ENCODE data around the gene TREX2. TPM values are rescaled to one million over a fixed set of nuclear protein-coding genes. Genes with fewer than 3 reads are reported as not detected.
"Not testable (repeated sequence)": the region's sequence is repeated elsewhere in the genome, so short reads cannot be mapped to it uniquely, and the experiment has no call there.

The TREX2 gene
- total and polyA plus RNA-seq, 2 donors (not counting 1 experiment from before 2014, with no cell fraction given) = 3.3 to 3.8 TPM

GRCh38 chrX:153405426-153405825 lies 40.4 kb downstream of the TREX2 start:
- intact Hi-C loops (cut with micrococcal nuclease) = no loop called here

GRCh38 chrX:153404333-153404732 lies 41.5 kb downstream of the TREX2 start:
- DNase-seq; POLR2A ChIA-PET; H3K36me3 ChIP-seq (replicated peaks in 1 of 2; ENCODE audit: control extremely low read depth in 1 of 2, control insufficient read depth in 1 of 2, extremely low read depth in 1 of 2, insufficient read depth in 2 of 2, low read length in 1 of 2); intact Hi-C loops (cut with micrococcal nuclease); H3K9me3 ChIP-seq (ENCODE audit: control extremely low read depth in 1 of 3, control insufficient read depth in 2 of 3, insufficient read depth in 1 of 3, low read length in 2 of 3); H3K4me3 ChIP-seq (ENCODE audit: control extremely low read depth in 1 of 5, extremely low read depth in 1 of 5, insufficient read depth in 1 of 5, low read depth in 2 of 5, low read length in 4 of 5); H3K27ac Mint-ChIP-seq; H3K4me3 Mint-ChIP-seq; H4K20me1 ChIP-seq (ENCODE audit: control insufficient read depth, insufficient read depth, low read length, poor library complexity, severe bottlenecking); H3K9me3 Mint-ChIP-seq (ENCODE audit: insufficient read depth); H3K9ac ChIP-seq (ENCODE audit: low read length); ATAC-seq (ENCODE audit: low read depth); H3K4me1 ChIP-seq (ENCODE audit: control insufficient read depth in 2 of 2, insufficient read depth in 2 of 2, low read length in 2 of 2); H3K27me3 ChIP-seq (replicated peaks in 1 of 4; ENCODE audit: control extremely low read depth in 1 of 4, control insufficient read depth in 3 of 4, insufficient read depth in 4 of 4, low read length in 3 of 4); CTCF ChIA-PET; H3K79me2 ChIP-seq (ENCODE audit: control insufficient read depth, insufficient read depth, low read length); H3K4me2 ChIP-seq (replicated peaks; ENCODE audit: low read depth, low read length, poor library complexity, severe bottlenecking); H3K27ac ChIP-seq (ENCODE audit: low read length in 2 of 2); H3K27me3 Mint-ChIP-seq; H3K4me1 Mint-ChIP-seq; H2AFZ ChIP-seq (ENCODE audit: insufficient read depth, low read depth, low read length, poor library complexity, severe bottlenecking): not testable (repeated sequence)
- WGBS (ENCODE audit: insufficient coverage) = 90% methylated on average over 3 of the region's 5 CpGs

More at GRCh38 chrX:153405426-153405825, 40.4 kb downstream of the TREX2 start:
- Histone ChIP-seq H3K4me1 (ENCODE audit: control insufficient read depth in 2 of 2, insufficient read depth in 2 of 2, low read length in 2 of 2) (no peaks in the 10 kb centered on the region), H3K9me3 (ENCODE audit: control extremely low read depth in 1 of 3, control insufficient read depth in 2 of 3, insufficient read depth in 1 of 3, low read length in 2 of 3) (peaks cover 0 to 3% (median 0%) of the 10 kb centered on the region in 3 donors), H3K36me3 (replicated peaks in 1 of 2; ENCODE audit: control extremely low read depth in 1 of 2, control insufficient read depth in 1 of 2, extremely low read depth in 1 of 2, insufficient read depth in 2 of 2, low read length in 1 of 2) (no peaks in the 10 kb centered on the region), H3K27ac (ENCODE audit: low read length in 2 of 2) (no peak overlapping the region), H2AFZ (ENCODE audit: insufficient read depth, low read depth, low read length, poor library complexity, severe bottlenecking) (no peak overlapping the region), H3K79me2 (ENCODE audit: control insufficient read depth, insufficient read depth, low read length) (no peaks in the 10 kb centered on the region), H3K4me3 (ENCODE audit: control extremely low read depth in 1 of 5, extremely low read depth in 1 of 5, insufficient read depth in 1 of 5, low read depth in 2 of 5, low read length in 4 of 5) (no peak overlapping the region), H4K20me1 (ENCODE audit: control insufficient read depth, insufficient read depth, low read length, poor library complexity, severe bottlenecking) (no peaks in the 10 kb centered on the region), H3K27me3 (replicated peaks in 1 of 4; ENCODE audit: control extremely low read depth in 1 of 4, control insufficient read depth in 3 of 4, insufficient read depth in 4 of 4, low read length in 3 of 4) (no peaks in the 10 kb centered on the region), H3K9ac (ENCODE audit: low read length) (no peak overlapping the region), H3K4me2 (replicated peaks; ENCODE audit: low read depth, low read length, poor library complexity, severe bottlenecking) (no peak overlapping the region)
- Mint-ChIP-seq H3K9me3 (ENCODE audit: insufficient read depth) (no peaks in the 10 kb centered on the region), H3K4me3 (no peak overlapping the region), H3K27me3 (no peaks in the 10 kb centered on the region), H3K27ac (no peak overlapping the region), H3K4me1 (no peaks in the 10 kb centered on the region)
- DNase-seq = no peak
- no peak for TF ChIP-seq CTCF (IDR thresholded peaks at IDR 0.05)
- TF ChIP-seq EZH2 (IDR thresholded peaks at IDR 0.05; ENCODE audit: borderline replicate concordance, insufficient read depth, low read depth, low read length, poor library complexity, severe bottlenecking) = no peak
- no peak for ATAC-seq (ENCODE audit: low read depth)
- POLR2A ChIA-PET = no interaction called here
- 0% methylated on average over 1 of the region's 5 CpGs for WGBS (ENCODE audit: insufficient coverage)
- CTCF ChIA-PET = no interaction called here
